ENCODE results near the gene MIX23. TPM values are rescaled to one million over a fixed set of nuclear protein-coding genes. Genes with fewer than 3 reads are reported as not detected.

Gene MIX23
- polyA plus RNA-seq, 1 of the 3 experiments (the other 2 are of a cell fraction): 11.2 TPM

DNA sequence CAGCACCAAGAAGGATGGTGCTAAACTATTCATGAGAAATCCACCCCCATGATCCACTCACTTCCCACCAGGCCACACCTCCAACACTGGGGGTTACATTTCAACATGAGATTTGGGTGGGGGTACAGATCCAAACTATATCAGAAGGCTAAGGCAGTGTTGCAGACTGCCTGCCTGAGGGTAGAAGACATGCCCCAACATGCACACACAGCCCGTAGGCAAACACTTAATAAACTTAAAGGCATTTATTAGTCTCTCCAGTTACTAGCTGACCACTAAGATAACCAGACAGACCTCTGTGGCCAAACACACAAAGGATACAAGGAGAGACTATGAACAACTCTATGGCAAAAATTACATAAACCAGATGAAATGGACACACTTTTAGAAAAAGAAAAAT lies 11.1 kb upstream of the MIX23 start:
- no peaks in the 10 kb centered on the region for H3K9me2 ChIP-seq
- WGBS (ENCODE audit: low lambda C conversion rate): 73% methylated on average over 1 of the region's 1 CpG
- no peak overlapping the region for H2AFZ ChIP-seq (ENCODE audit: low read depth)
- no peaks in the 10 kb centered on the region for H3K27me3 ChIP-seq (ENCODE audit: insufficient read depth)
- H3K4me2 ChIP-seq: no peak overlapping the region
- H3K9ac ChIP-seq: no peak overlapping the region
- no peak overlapping the region for H3K4me3 ChIP-seq (ENCODE audit: low read depth in 2 of 2, low read length in 1 of 2)
- peaks cover 2 to 19% of the 10 kb centered on the region in 2 experiments; a peak in 3 of 4 replicates for H3K4me1 ChIP-seq (ENCODE audit: control insufficient read depth in 1 of 2, insufficient read depth in 2 of 2, low read depth in 1 of 2, low read length in 1 of 2)
- H3K9me3 ChIP-seq: no peaks in the 10 kb centered on the region
- TF ChIP-seq TEAD4 (IDR thresholded peaks at IDR 0.05; ENCODE audit: borderline replicate concordance, insufficient read depth) (no peak), RXRA (IDR thresholded peaks at IDR 0.05; ENCODE audit: borderline replicate concordance, low read depth) (no peak), SIN3A (IDR thresholded peaks at IDR 0.05; ENCODE audit: borderline replicate concordance, low read depth, low read length) (no peak)
- TF ChIP-seq, protein P1, sequence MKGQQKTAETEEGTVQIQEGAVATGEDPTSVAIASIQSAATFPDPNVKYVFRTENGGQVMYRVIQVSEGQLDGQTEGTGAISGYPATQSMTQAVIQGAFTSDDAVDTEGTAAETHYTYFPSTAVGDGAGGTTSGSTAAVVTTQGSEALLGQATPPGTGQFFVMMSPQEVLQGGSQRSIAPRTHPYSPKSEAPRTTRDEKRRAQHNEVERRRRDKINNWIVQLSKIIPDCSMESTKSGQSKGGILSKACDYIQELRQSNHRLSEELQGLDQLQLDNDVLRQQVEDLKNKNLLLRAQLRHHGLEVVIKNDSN (IDR thresholded peaks at IDR 0.05; ENCODE audit: borderline replicate concordance, low read depth): no peak
- TF ChIP-seq, protein P2, sequence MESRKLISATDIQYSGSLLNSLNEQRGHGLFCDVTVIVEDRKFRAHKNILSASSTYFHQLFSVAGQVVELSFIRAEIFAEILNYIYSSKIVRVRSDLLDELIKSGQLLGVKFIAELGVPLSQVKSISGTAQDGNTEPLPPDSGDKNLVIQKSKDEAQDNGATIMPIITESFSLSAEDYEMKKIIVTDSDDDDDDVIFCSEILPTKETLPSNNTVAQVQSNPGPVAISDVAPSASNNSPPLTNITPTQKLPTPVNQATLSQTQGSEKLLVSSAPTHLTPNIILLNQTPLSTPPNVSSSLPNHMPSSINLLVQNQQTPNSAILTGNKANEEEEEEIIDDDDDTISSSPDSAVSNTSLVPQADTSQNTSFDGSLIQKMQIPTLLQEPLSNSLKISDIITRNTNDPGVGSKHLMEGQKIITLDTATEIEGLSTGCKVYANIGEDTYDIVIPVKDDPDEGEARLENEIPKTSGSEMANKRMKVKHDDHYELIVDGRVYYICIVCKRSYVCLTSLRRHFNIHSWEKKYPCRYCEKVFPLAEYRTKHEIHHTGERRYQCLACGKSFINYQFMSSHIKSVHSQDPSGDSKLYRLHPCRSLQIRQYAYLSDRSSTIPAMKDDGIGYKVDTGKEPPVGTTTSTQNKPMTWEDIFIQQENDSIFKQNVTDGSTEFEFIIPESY (IDR thresholded peaks at IDR 0.05; ENCODE audit: borderline replicate concordance, low read depth): no peak
- CTCF ChIA-PET: interaction anchor here (1.3 to 2.7 kb wide), 7 partner anchors 10 to 634 kb away, joined by 4 to 45 read pairs (median 11); partner anchors contain the start of genes FAM162A, MIX23, PARP14 and WDR5B
- POLR2A ChIA-PET: no interaction called here
- H3K27ac ChIP-seq (ENCODE audit: low read depth in 2 of 2, low read length in 1 of 2): no peak overlapping the region; a peak in 1 of 4 replicates
- H3K36me3 ChIP-seq (replicated peaks in 1 of 2; ENCODE audit: control insufficient read depth in 1 of 2, insufficient read depth in 2 of 2, low read length in 1 of 2): no peaks in the 10 kb centered on the region
- DNase-seq: no peak
- no peaks in the 10 kb centered on the region for H4K20me1 ChIP-seq (ENCODE audit: insufficient read depth)
- H3F3A ChIP-seq (replicated peaks; ENCODE audit: insufficient read depth): no peaks in the 10 kb centered on the region
- H3K79me2 ChIP-seq (ENCODE audit: insufficient read depth): no peaks in the 10 kb centered on the region

DNA sequence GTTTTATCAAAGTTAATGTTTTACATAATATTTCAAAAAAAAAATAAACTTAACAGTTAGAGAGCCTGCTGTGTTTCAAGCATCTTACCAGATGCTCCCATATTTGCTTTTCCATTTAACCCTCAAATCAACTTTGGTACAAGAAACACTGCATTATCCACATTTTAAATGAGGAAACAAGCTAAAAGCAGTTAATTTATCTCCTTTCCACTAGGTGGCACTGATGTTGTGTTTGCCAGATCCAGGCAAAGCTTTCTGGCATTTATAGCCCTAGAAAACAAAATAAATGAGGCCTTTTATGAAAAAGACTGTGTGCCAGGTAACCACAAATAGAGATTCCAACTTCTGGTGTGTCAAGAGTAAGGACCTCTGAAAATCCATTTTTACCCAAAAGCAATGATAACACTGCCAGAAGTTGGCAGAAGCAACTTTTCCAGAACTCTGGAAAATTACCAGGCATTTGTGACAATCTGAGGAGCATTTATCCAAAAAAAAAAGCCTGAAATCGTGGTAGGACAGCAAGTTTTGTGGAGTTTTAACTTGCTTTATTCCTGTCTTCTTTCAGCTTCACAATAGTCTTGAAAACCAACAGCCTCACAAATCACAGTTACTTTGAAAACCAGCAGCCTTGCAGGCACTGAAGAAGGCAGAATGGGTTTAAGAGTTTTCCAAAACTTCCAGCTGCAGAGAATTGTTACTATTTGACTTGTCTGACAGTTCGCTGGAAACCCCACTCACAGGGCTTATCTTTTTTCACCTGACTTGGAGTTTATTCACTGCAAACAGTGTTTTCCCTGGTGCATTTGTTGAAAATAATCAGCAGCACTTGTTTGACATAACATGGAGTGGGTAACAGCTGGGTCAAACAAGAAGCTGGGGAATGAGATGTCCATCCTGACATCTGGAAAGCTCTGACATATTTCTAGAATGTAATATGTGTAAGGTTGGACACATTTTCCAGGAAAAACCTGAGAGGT lies 10.1 kb upstream of the MIX23 start:
- DNase-seq: peak; percentile 33
- ChIA-PET POLR2A (interaction anchor here (0.7 to 1.5 kb wide), 4 partner anchors 9 to 286 kb away, joined by 3 to 6 read pairs (median 5); partner anchors contain the start of genes FAM162A, MIX23 and WDR5B), CTCF (interaction anchor here (0.7 to 2.7 kb wide), 29 partner anchors 9 to 645 kb away, joined by 3 to 45 read pairs (median 4); partner anchors contain the start of genes DTX3L, FAM162A, MIX23 and PARP14)
- no peak overlapping the region for H3K4me3 ChIP-seq (ENCODE audit: low read depth in 2 of 2, low read length in 1 of 2)
- H3K27ac ChIP-seq (ENCODE audit: low read depth in 2 of 2, low read length in 1 of 2): no peak overlapping the region; a peak in 1 of 4 replicates
- H3K9me3 ChIP-seq: no peaks in the 10 kb centered on the region
- no peaks in the 10 kb centered on the region for H3K36me3 ChIP-seq (replicated peaks in 1 of 2; ENCODE audit: control insufficient read depth in 1 of 2, insufficient read depth in 2 of 2, low read length in 1 of 2)
- H3F3A ChIP-seq (replicated peaks; ENCODE audit: insufficient read depth): no peaks in the 10 kb centered on the region
- H3K79me2 ChIP-seq (ENCODE audit: insufficient read depth): no peaks in the 10 kb centered on the region
- TF ChIP-seq, protein P3, sequence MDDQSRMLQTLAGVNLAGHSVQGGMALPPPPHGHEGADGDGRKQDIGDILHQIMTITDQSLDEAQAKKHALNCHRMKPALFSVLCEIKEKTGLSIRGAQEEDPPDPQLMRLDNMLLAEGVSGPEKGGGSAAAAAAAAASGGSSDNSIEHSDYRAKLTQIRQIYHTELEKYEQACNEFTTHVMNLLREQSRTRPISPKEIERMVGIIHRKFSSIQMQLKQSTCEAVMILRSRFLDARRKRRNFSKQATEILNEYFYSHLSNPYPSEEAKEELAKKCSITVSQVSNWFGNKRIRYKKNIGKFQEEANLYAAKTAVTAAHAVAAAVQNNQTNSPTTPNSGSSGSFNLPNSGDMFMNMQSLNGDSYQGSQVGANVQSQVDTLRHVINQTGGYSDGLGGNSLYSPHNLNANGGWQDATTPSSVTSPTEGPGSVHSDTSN (IDR thresholded peaks at IDR 0.05): no peak
- TF ChIP-seq RAD21 (IDR thresholded peaks at IDR 0.05; ENCODE audit: low read length): peak; percentile 83
- peak; percentile 55 for TF ChIP-seq SMC3 (IDR thresholded peaks at IDR 0.05; ENCODE audit: low read depth, low read length)
- TF ChIP-seq, protein P4, sequence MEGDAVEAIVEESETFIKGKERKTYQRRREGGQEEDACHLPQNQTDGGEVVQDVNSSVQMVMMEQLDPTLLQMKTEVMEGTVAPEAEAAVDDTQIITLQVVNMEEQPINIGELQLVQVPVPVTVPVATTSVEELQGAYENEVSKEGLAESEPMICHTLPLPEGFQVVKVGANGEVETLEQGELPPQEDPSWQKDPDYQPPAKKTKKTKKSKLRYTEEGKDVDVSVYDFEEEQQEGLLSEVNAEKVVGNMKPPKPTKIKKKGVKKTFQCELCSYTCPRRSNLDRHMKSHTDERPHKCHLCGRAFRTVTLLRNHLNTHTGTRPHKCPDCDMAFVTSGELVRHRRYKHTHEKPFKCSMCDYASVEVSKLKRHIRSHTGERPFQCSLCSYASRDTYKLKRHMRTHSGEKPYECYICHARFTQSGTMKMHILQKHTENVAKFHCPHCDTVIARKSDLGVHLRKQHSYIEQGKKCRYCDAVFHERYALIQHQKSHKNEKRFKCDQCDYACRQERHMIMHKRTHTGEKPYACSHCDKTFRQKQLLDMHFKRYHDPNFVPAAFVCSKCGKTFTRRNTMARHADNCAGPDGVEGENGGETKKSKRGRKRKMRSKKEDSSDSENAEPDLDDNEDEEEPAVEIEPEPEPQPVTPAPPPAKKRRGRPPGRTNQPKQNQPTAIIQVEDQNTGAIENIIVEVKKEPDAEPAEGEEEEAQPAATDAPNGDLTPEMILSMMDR (IDR thresholded peaks at IDR 0.05): peak; percentile 85
- H3K4me2 ChIP-seq: no peak overlapping the region
- peaks cover 2 to 19% of the 10 kb centered on the region in 2 experiments; a peak in 3 of 4 replicates for H3K4me1 ChIP-seq (ENCODE audit: control insufficient read depth in 1 of 2, insufficient read depth in 2 of 2, low read depth in 1 of 2, low read length in 1 of 2)
- WGBS (ENCODE audit: low lambda C conversion rate): 17% methylated on average over 2 of the region's 2 CpGs
- H2AFZ ChIP-seq (ENCODE audit: low read depth): peak overlapping the region; percentile 33; the same call in 1 of the 2 replicates
- H4K20me1 ChIP-seq (ENCODE audit: insufficient read depth): no peaks in the 10 kb centered on the region
- no peak overlapping the region for H3K9ac ChIP-seq
- no peaks in the 10 kb centered on the region for H3K27me3 ChIP-seq (ENCODE audit: insufficient read depth)
- no peaks in the 10 kb centered on the region for H3K9me2 ChIP-seq

Data from SK-N-SH (cell line).